A673 (cell line): ENCODE data around the gene HYOU1. TPM values are rescaled to one million over a fixed set of nuclear protein-coding genes. Genes with fewer than 3 reads are reported as not detected.
"Not testable (repeated sequence)": the region's sequence is repeated elsewhere in the genome, so short reads cannot be mapped to it uniquely, and the experiment has no call there.

ENCODE experiments used
- Bru-seq: library from RNA; stranded (reverse); fragments of 400-500 nt; gene quantifications from one replicate; lab custom pipeline; 2021; lab: Mats Ljungman, UMichigan
- BruChase-seq, 2 experiments: library from RNA; stranded (reverse); fragments of 400-500 nt; gene quantifications; one replicate each; lab custom pipeline; 2021; lab: Mats Ljungman, UMichigan
- BruUV-seq: library from RNA; stranded (reverse); fragments of 400-500 nt; replicated peaks from 2 replicates; lab custom pipeline; 2021; lab: Mats Ljungman, UMichigan
- CTCF ChIA-PET: fragments of 300-600 bp; sonication (Branson Sonifier 250); formaldehyde crosslinking; loops from one replicate; lab custom pipeline; 2022; ENCODE audit warnings: antibody characterized with exemption; lab: Charles Lee
- POLR2A ChIA-PET: fragments of 300-600 bp; sonication (Branson Sonifier 250); formaldehyde crosslinking; loops from one replicate; lab custom pipeline; 2022; ENCODE audit warnings: antibody characterized with exemption; ENCODE audit not compliant: low non-redundant PET; lab: Charles Lee
- DNase-seq: peaks from one replicate; pipeline ENCODE4 v3.0.0-alpha.2; 2015; ENCODE audit warnings: low spot score
- H3K27ac ChIP-seq: fragments of 200-600 bp; sonication (generic); 2 replicates; pipeline ENCODE4 v1.5.1; 2016; ENCODE audit warnings: mixed run types, low read depth, mild to moderate bottlenecking, mixed read lengths, antibody characterized with exemption, low read length; ENCODE audit not compliant: poor library complexity, severe bottlenecking
- H3K27me3 ChIP-seq: fragments of 200-600 bp; sonication (generic); replicated peaks from 2 replicates; pipeline ENCODE4 v1.6.1; 2017; ENCODE audit warnings: mixed run types, low read depth, mild to moderate bottlenecking, mixed read lengths, antibody characterized with exemption, low read length; ENCODE audit not compliant: insufficient read depth, poor library complexity
- H3K36me3 ChIP-seq: fragments of 200-600 bp; sonication (generic); 2 replicates; pipeline ENCODE4 v1.6.1; 2016; ENCODE audit warnings: mixed run types, mild to moderate bottlenecking, mixed read lengths, antibody characterized with exemption, low read length; ENCODE audit not compliant: insufficient read depth, poor library complexity, severe bottlenecking
- H3K4me1 ChIP-seq: fragments of 200-600 bp; sonication (generic); 2 replicates; pipeline ENCODE4 v1.6.1; 2017; ENCODE audit warnings: mixed run types, mild to moderate bottlenecking, mixed read lengths, antibody characterized with exemption, low read length; ENCODE audit not compliant: insufficient read depth, poor library complexity, severe bottlenecking
- H3K4me3 ChIP-seq: fragments of 200-600 bp; sonication (generic); 2 replicates; pipeline ENCODE4 v1.5.1; 2016; ENCODE audit warnings: low read depth, mixed run types, mild to moderate bottlenecking, mixed read lengths, low read length; ENCODE audit not compliant: poor library complexity, severe bottlenecking
- H3K9me3 ChIP-seq: fragments of 200-600 bp; sonication (generic); 2 replicates; pipeline ENCODE4 v1.6.1; 2016; ENCODE audit warnings: mixed run types, low read depth, mild to moderate bottlenecking, mixed read lengths, antibody characterized with exemption, low read length; ENCODE audit not compliant: poor library complexity, severe bottlenecking
- CTCF ChIP-seq: fragments of 300-800, 200-600 bp; sonication (generic); conservative IDR thresholded peaks from 2 replicates; pipeline ENCODE4 v1.5.1; 2017; ENCODE audit warnings: low read depth, mild to moderate bottlenecking, antibody characterized with exemption, low read length, moderate library complexity, mixed read lengths
- EZH2 ChIP-seq: fragments of 200-600 bp; sonication (generic); IDR thresholded peaks from 2 replicates; pipeline ENCODE4 v1.6.1; 2017; ENCODE audit warnings: borderline replicate concordance, low read depth, mild to moderate bottlenecking, mixed read lengths, antibody characterized with exemption, low read length; ENCODE audit not compliant: poor library complexity, severe bottlenecking
- intact Hi-C: fragments of 100-400 bp; cut with micrococcal nuclease; formaldehyde crosslinking; loops from one replicate; pipeline ENCODE4 v1.10.0; 2022; ENCODE audit not compliant: unreplicated experiment
- long read RNA-seq: library from polyadenylated mRNA; stranded (forward); transcript quantifications from one replicate; pipeline ENCODE4 v2.0.0, GENCODE V29; 2022
- total RNA-seq: library from RNA; stranded (reverse); gene quantifications from 2 replicates; pipeline ENCODE4 v1.2.3, GENCODE V29; 2021

The HYOU1 gene
- 315 and 328 TPM in 2 replicates for total RNA-seq
- Bru-seq, nascent RNA = percentile 88 among the genes with signal in this experiment
- BruChase-seq, experiment 1, labeled RNA remaining after a 2-hour chase = percentile 95 among the genes with signal in this experiment
- percentile 98 among the genes with signal in this experiment for BruChase-seq, experiment 2, labeled RNA remaining after a 6-hour chase
- long read RNA-seq, full-length matches to known transcripts = 43 of 185 reads
- long read RNA-seq, partial matches to known transcripts = 79 of 185 reads
- long read RNA-seq, other reads (novel, unspliced or antisense) = 63 of 185 reads

DNA sequence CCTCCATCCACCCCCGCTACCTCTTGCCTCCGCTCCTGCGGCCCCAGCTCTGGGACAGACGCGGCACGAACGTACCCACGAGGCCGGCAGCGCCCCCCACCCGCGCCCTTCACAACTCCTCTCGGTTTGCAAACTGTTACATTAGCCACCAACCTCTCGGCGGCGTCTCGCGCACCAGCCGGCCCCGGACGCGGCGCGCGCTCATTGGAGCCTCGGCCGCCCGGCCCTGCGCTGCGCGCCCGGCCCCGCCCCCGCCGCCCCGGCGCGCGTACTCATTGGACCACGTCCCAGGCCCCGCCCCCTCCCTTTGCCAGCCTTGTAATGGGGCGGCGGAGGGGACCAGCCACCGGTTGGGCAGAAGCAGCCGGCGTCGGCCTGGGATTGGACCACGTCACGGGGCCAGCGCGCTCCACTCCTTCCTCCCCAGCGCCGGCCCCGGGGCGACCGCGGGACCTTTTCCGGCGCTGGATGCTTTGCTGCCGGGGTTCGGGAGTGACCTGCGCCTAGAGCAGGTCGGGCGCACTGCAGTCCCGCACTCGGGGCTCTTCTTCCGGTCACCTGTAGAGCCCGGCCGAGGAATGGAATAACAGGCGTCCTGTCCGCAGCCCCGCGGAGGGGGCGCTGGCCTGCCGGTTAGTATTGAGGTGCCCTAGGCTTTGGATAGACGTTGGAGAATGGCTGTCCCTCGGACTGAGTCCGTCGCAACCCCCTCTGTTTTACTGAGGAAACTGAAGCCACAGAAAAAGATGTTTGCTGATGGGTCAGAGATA lies at the start of gene HYOU1:
Gene HYOU1, minus strand, starts transcription at position 206 of the 770 bp plus-strand sequence. CDS start 1,045 bp downstream, outside the sequence.
- POLR2A ChIA-PET = interaction anchor here (0.6 to 0.7 kb wide), 2 partner anchors 10 to 272 kb away, joined by 4 to 9 read pairs; partner anchors contain the start of gene VPS11
- no peak for TF ChIP-seq EZH2
- TF ChIP-seq CTCF = peak; percentile 35; the same call in 1 of the 2 replicates
- no peaks in the 10 kb centered on the region for H3K9me3 ChIP-seq
- intact Hi-C loops = loop anchor here (2.0 kb wide), 1 partner anchor 140 kb away; no protein-coding TSS in a partner anchor
- H3K27me3 ChIP-seq = no peaks in the 10 kb centered on the region
- CTCF ChIA-PET = interaction anchor here (0.8 kb wide), 1 partner anchor 8 kb away, joined by 3 read pairs; no protein-coding TSS in a partner anchor
- BruUV-seq = no TSS peak
- H3K4me3 ChIP-seq = peak within 1 kb of the TSS; percentile 82
- H3K36me3 ChIP-seq = peaks cover 37% of the 10 kb centered on the region
- peaks cover 13% of the 10 kb centered on the region for H3K4me1 ChIP-seq
- peak; percentile 99 for DNase-seq
- H3K27ac ChIP-seq = peak within 1 kb of the TSS; percentile 96

- intact Hi-C loops = loop anchor here (2.0 to 5.0 kb wide), 5 partner anchors 36 to 219 kb away; partner anchors contain the start of genes BCL9L, RPS25, TRAPPC4 and VPS11
- no peaks in the 10 kb centered on the region for H3K9me3 ChIP-seq
- peaks cover 29% of the 10 kb centered on the region for H3K4me1 ChIP-seq
- BruUV-seq = no TSS peak
- TF ChIP-seq EZH2 (no peak), CTCF (peak; percentile 32; the same call in 1 of the 2 replicates)
- H3K27ac ChIP-seq = no peak overlapping the region
- no peak overlapping the region for H3K4me3 ChIP-seq
- ChIA-PET POLR2A (no interaction called here), CTCF (no interaction called here)
- peaks cover 8% of the 10 kb centered on the region for H3K36me3 ChIP-seq
- H3K27me3 ChIP-seq = no peaks in the 10 kb centered on the region
- DNase-seq = peak; percentile 41
Observed at GRCh38 chr11:119103793-119104192, 46.8 kb upstream of the HYOU1 start.

DNA sequence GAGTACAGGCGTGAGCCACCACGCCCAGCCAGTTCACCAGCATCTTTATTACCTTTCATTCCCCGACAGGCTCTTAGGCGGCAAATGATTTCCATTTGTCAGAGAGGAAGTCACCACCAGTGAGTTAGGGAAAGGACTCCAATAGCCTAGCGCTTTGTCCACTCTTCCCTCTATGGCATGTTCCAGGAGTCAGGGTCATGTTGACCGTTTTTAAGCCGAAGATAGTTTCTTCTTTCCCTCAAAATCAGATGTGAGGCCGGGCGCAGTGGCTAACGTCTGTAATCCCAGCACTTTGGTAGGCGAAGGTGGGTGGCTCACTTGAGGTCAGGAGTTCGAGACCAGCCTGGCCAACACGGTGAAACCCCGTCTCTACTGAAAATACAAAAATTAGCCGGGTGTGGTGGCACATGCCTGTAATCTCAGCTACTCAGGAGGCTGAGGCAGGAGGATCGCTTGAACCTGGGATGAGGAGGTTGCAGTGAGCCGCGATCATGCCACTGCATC lies 46.2 kb upstream of the HYOU1 start:
- ChIA-PET POLR2A (interaction anchor here (0.6 kb wide), 1 partner anchor 93 kb away, joined by 3 read pairs; no protein-coding TSS in a partner anchor), CTCF (interaction anchor here (0.6 kb wide), 2 partner anchors 9 to 10 kb away, joined by 3 to 4 read pairs; no protein-coding TSS in a partner anchor)
- Histone ChIP-seq H3K4me3 (peak overlapping the region; percentile 87), H3K27ac (peak overlapping the region; percentile 92), H3K4me1 (peaks cover 23% of the 10 kb centered on the region), H3K36me3 (peaks cover 13% of the 10 kb centered on the region)
- not testable (repeated sequence) for H3K9me3 ChIP-seq, DNase-seq, H3K27me3 ChIP-seq, BruUV-seq
- intact Hi-C loops = loop anchor here (2.0 to 5.0 kb wide), 5 partner anchors 36 to 219 kb away; partner anchors contain the start of genes BCL9L, RPS25, TRAPPC4 and VPS11
